A673 (cell line): ENCODE data around the gene PYCARD. TPM values are rescaled to one million over a fixed set of nuclear protein-coding genes. Genes with fewer than 3 reads are reported as not detected.

Experiments
- BruUV-seq: library from RNA; stranded (reverse); fragments of 400-500 nt; replicated peaks from 2 replicates; lab custom pipeline; 2021; lab: Mats Ljungman, UMichigan
- CTCF ChIA-PET: fragments of 300-600 bp; sonication (Branson Sonifier 250); formaldehyde crosslinking; loops from one replicate; lab custom pipeline; 2022; ENCODE audit warnings: antibody characterized with exemption; lab: Charles Lee
- POLR2A ChIA-PET: fragments of 300-600 bp; sonication (Branson Sonifier 250); formaldehyde crosslinking; loops from one replicate; lab custom pipeline; 2022; ENCODE audit warnings: antibody characterized with exemption; ENCODE audit not compliant: low non-redundant PET; lab: Charles Lee
- DNase-seq: peaks from one replicate; pipeline ENCODE4 v3.0.0-alpha.2; 2015; ENCODE audit warnings: low spot score
- H3K27ac ChIP-seq: fragments of 200-600 bp; sonication (generic); 2 replicates; pipeline ENCODE4 v1.5.1; 2016; ENCODE audit warnings: mixed run types, low read depth, mild to moderate bottlenecking, mixed read lengths, antibody characterized with exemption, low read length; ENCODE audit not compliant: poor library complexity, severe bottlenecking
- H3K27me3 ChIP-seq: fragments of 200-600 bp; sonication (generic); replicated peaks from 2 replicates; pipeline ENCODE4 v1.6.1; 2017; ENCODE audit warnings: mixed run types, low read depth, mild to moderate bottlenecking, mixed read lengths, antibody characterized with exemption, low read length; ENCODE audit not compliant: insufficient read depth, poor library complexity
- H3K36me3 ChIP-seq: fragments of 200-600 bp; sonication (generic); 2 replicates; pipeline ENCODE4 v1.6.1; 2016; ENCODE audit warnings: mixed run types, mild to moderate bottlenecking, mixed read lengths, antibody characterized with exemption, low read length; ENCODE audit not compliant: insufficient read depth, poor library complexity, severe bottlenecking
- H3K4me1 ChIP-seq: fragments of 200-600 bp; sonication (generic); 2 replicates; pipeline ENCODE4 v1.6.1; 2017; ENCODE audit warnings: mixed run types, mild to moderate bottlenecking, mixed read lengths, antibody characterized with exemption, low read length; ENCODE audit not compliant: insufficient read depth, poor library complexity, severe bottlenecking
- H3K4me3 ChIP-seq: fragments of 200-600 bp; sonication (generic); 2 replicates; pipeline ENCODE4 v1.5.1; 2016; ENCODE audit warnings: low read depth, mixed run types, mild to moderate bottlenecking, mixed read lengths, low read length; ENCODE audit not compliant: poor library complexity, severe bottlenecking
- H3K9me3 ChIP-seq: fragments of 200-600 bp; sonication (generic); 2 replicates; pipeline ENCODE4 v1.6.1; 2016; ENCODE audit warnings: mixed run types, low read depth, mild to moderate bottlenecking, mixed read lengths, antibody characterized with exemption, low read length; ENCODE audit not compliant: poor library complexity, severe bottlenecking
- EZH2 ChIP-seq: fragments of 200-600 bp; sonication (generic); IDR thresholded peaks from 2 replicates; pipeline ENCODE4 v1.6.1; 2017; ENCODE audit warnings: borderline replicate concordance, low read depth, mild to moderate bottlenecking, mixed read lengths, antibody characterized with exemption, low read length; ENCODE audit not compliant: poor library complexity, severe bottlenecking
- intact Hi-C: fragments of 100-400 bp; cut with micrococcal nuclease; formaldehyde crosslinking; loops from one replicate; pipeline ENCODE4 v1.10.0; 2022; ENCODE audit not compliant: unreplicated experiment
- total RNA-seq: library from RNA; stranded (reverse); gene quantifications from 2 replicates; pipeline ENCODE4 v1.2.3, GENCODE V29; 2021
- TF ChIP-seq, protein P1 (sequence below): fragments of 300-800, 200-600 bp; sonication (generic); conservative IDR thresholded peaks from 2 replicates; pipeline ENCODE4 v1.5.1; 2017; ENCODE audit warnings: low read depth, mild to moderate bottlenecking, antibody characterized with exemption, low read length, moderate library complexity, mixed read lengths

PYCARD gene
- total RNA-seq, 1 experiment from 2014 or later, result 1.8 TPM

DNA sequence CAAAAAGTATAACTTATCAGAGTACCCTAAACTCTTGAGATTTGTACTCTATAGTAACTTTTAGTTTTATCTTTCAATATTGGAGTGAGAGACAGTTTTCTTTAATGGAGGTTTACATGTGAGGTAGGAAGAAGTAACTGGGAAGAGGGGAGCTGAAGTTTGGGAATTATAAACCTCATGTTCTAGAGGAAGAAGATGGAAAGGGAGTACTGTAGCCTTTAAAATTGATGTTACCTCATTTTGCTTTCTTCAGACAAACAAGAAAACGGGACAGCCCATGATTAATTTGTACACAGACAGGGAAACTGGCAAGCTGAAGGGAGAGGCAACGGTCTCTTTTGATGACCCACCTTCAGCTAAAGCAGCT, 13.2 kb downstream of the PYCARD start:
- CTCF ChIA-PET, result no interaction called here
- Histone ChIP-seq H3K27me3 (no peaks in the 10 kb centered on the region), H3K9me3 (no peaks in the 10 kb centered on the region), H3K4me1 (peaks cover 9% of the 10 kb centered on the region), H3K4me3 (no peak overlapping the region), H3K36me3 (peaks cover 100% of the 10 kb centered on the region), H3K27ac (no peak overlapping the region)
- TF ChIP-seq, protein P1, sequence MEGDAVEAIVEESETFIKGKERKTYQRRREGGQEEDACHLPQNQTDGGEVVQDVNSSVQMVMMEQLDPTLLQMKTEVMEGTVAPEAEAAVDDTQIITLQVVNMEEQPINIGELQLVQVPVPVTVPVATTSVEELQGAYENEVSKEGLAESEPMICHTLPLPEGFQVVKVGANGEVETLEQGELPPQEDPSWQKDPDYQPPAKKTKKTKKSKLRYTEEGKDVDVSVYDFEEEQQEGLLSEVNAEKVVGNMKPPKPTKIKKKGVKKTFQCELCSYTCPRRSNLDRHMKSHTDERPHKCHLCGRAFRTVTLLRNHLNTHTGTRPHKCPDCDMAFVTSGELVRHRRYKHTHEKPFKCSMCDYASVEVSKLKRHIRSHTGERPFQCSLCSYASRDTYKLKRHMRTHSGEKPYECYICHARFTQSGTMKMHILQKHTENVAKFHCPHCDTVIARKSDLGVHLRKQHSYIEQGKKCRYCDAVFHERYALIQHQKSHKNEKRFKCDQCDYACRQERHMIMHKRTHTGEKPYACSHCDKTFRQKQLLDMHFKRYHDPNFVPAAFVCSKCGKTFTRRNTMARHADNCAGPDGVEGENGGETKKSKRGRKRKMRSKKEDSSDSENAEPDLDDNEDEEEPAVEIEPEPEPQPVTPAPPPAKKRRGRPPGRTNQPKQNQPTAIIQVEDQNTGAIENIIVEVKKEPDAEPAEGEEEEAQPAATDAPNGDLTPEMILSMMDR, result no peak
- TF ChIP-seq EZH2, result no peak
- no peak for DNase-seq
- intact Hi-C loops, result no loop called here
- POLR2A ChIA-PET, result interaction anchor here (0.6 kb wide), 1 partner anchor 265 kb away, joined by 4 read pairs; no protein-coding TSS in a partner anchor
- no TSS peak for BruUV-seq

DNA sequence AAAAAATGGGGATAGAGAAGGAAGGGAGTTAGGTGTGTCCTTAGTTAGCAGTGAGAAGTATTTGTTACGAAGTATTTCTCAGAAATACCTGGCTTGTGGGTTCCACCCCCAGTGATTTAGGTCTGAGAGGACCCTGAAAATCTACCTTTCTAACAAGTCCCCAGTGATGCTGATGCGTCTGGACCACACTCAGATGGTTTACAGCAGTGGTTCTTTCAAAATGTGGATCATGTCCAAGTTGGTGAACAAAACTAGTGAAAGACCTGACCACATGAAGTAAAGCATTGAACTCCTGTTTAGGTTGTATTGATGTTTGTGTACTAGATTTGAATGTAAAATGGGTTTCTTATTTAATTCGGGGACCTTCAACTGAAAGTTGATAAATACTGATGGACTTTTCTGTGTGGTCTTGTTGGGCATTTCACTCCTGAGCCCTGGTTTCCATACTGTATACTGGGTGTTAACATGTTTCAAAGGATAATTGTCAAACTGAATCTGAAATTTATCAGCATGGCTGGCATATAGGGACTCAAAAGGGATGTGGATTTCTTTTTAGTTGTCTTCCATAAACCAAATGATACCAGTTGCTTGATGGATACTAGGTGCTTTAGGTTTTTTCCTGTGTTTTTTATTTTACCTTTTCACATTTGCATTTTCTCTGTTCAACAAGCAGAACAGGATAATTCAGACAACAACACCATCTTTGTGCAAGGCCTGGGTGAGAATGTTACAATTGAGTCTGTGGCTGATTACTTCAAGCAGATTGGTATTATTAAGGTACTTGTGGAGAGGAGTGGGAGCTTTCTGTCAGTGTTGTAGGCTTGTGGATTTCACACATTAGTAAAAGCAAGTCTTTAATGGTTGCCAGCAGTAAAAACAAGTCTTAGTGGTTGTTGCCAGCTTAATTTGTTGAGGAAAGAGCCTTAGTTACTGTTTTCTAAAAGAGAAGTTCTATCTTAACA, 13.8 kb downstream of the PYCARD start:
- peaks cover 100% of the 10 kb centered on the region for H3K36me3 ChIP-seq
- no peaks in the 10 kb centered on the region for H3K9me3 ChIP-seq
- DNase-seq, result no peak
- BruUV-seq, result no TSS peak
- intact Hi-C loops, result no loop called here
- no peak overlapping the region for H3K4me3 ChIP-seq
- H3K27me3 ChIP-seq, result no peaks in the 10 kb centered on the region
- peaks cover 11% of the 10 kb centered on the region for H3K4me1 ChIP-seq
- H3K27ac ChIP-seq, result no peak overlapping the region
- TF ChIP-seq, protein P1, result no peak
- no peak for TF ChIP-seq EZH2
- POLR2A ChIA-PET, result interaction anchor here (0.6 kb wide), 1 partner anchor 265 kb away, joined by 4 read pairs; no protein-coding TSS in a partner anchor
- CTCF ChIA-PET, result no interaction called here

- POLR2A ChIA-PET, result interaction anchor here (0.7 kb wide), 1 partner anchor 281 kb away, joined by 3 read pairs; no protein-coding TSS in a partner anchor
- Histone ChIP-seq H3K4me3 (no peak overlapping the region), H3K36me3 (peaks cover 100% of the 10 kb centered on the region), H3K27ac (no peak overlapping the region), H3K9me3 (no peaks in the 10 kb centered on the region), H3K4me1 (peaks cover 15% of the 10 kb centered on the region), H3K27me3 (no peaks in the 10 kb centered on the region)
- no peak for DNase-seq
- CTCF ChIA-PET, result no interaction called here
- BruUV-seq, result no TSS peak
- TF ChIP-seq EZH2, result no peak
- TF ChIP-seq, protein P1, result no peak
- intact Hi-C loops, result no loop called here
Observed at GRCh38 chr16:31187808-31188189, 14.8 kb downstream of the PYCARD start.
